Measurements from ENCODE around the gene TTC24.
"Not testable (repeated sequence)": the region's sequence is repeated elsewhere in the genome, so short reads cannot be mapped to it uniquely, and the experiment has no call there.

The TTC24 gene

DNA sequence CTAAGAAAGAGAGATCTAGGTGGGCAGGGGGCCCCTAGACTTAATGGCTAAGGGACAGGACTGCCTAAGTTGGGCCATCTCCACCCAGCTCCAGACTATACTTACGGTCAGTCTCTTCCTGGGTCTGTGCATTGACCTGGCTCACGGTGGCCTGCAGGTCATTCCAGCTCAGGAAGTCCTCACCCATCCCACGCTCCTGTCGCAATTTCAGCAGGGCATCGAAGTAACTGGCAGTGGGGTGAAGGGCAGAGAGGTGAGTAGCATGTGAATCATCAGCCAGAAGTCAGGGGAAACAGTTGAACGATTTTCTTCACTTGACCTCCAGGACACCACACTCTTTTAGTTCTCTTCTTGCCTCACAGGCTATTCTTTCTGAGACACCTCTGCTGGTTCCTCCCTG lies 27.7 kb upstream of the TTC24 start:
- Histone ChIP-seq H3K4me1 (no peaks in the 10 kb centered on the region), H3K9me3 (no peaks in the 10 kb centered on the region), H3K27me3 (no peaks in the 10 kb centered on the region), H3K36me3 (peaks cover 8% of the 10 kb centered on the region; the same call in 1 of the 2 replicates), H3K4me3 (ENCODE audit: low read depth, low read length) (no peak overlapping the region)
- no peak for DNase-seq
- TF ChIP-seq CTCF (IDR thresholded peaks at IDR 0.05; ENCODE audit: low read depth, low read length) = no peak

- TF ChIP-seq CTCF (IDR thresholded peaks at IDR 0.05; ENCODE audit: low read depth, low read length) = no peak
- H3K9me3 ChIP-seq = no peaks in the 10 kb centered on the region
- no peaks in the 10 kb centered on the region for H3K27me3 ChIP-seq
- DNase-seq = no peak
- no peak overlapping the region for H3K4me3 ChIP-seq (ENCODE audit: low read depth, low read length)
- no peaks in the 10 kb centered on the region for H3K4me1 ChIP-seq
- peaks cover 6% of the 10 kb centered on the region; the same call in 1 of the 2 replicates for H3K36me3 ChIP-seq
These were observed 27.0 kb upstream of the TTC24 start for GRCh38 chr1:156552518-156552917.

DNA sequence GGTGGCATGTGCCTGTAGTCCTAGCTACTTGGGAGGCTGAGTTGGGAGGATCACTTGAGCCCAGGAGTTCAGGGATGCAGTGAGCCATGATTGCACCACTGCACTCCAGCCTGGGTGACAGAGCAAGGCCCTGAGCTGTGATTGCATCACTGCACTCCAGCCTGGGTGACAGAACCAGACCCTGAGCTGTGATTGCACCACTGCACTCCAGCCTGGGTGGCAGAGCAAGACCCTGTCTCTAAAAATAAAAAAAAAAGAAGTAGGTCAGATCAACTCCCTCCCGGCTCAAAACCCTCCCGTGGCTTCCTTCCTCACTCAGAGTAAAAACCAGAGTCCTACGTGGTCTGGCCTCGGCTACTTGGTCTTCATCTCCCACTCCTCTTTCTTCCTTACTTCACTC lies 26.6 kb upstream of the TTC24 start:
- H3K9me3 ChIP-seq; H3K27me3 ChIP-seq; H3K4me1 ChIP-seq; DNase-seq; H3K4me3 ChIP-seq (ENCODE audit: low read depth, low read length); H3K36me3 ChIP-seq: not testable (repeated sequence)

DNA sequence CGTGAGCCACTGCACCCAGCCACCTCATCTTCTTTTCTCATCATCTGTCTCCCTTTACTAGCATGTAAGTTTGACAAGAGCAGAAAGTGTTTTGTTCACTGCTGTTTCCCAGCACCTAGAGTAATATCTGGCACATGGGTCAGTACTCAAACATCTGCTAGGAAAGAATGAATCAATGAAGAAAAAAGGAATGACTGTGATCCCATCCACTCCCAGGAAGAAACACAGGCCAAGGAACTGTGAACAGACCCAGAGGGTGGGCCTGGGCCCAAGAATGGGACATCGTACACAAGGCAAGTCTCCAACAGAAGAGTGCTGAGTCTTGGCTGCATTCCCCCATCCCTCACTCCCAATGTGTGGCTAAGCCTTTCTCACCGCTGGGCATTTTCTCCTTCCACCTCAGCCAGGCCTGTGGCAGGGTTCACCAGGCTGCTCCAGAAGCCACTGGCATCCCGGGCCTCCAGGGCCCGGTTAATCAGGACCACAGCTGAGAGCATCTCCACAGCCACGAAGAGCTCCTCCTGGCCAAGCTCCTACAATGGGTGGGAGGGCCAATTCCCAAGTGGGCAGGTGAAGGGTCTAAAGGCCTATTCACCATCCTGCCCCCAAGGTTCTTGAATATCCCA lies 25.6 kb upstream of the TTC24 start:
- no peaks in the 10 kb centered on the region for H3K4me1 ChIP-seq
- DNase-seq = no peak
- peaks cover 4% of the 10 kb centered on the region; the same call in 1 of the 2 replicates for H3K36me3 ChIP-seq
- H3K9me3 ChIP-seq = no peaks in the 10 kb centered on the region
- no peak for TF ChIP-seq CTCF (IDR thresholded peaks at IDR 0.05; ENCODE audit: low read depth, low read length)
- no peak overlapping the region for H3K4me3 ChIP-seq (ENCODE audit: low read depth, low read length)
- H3K27me3 ChIP-seq = no peaks in the 10 kb centered on the region

GRCh38 chr1:156554971-156555370 lies 24.6 kb upstream of the TTC24 start:
- H3K9me3 ChIP-seq = no peaks in the 10 kb centered on the region
- H3K4me3 ChIP-seq (ENCODE audit: low read depth, low read length) = no peak overlapping the region
- no peak for TF ChIP-seq CTCF (IDR thresholded peaks at IDR 0.05; ENCODE audit: low read depth, low read length)
- no peak for DNase-seq
- no peaks in the 10 kb centered on the region for H3K4me1 ChIP-seq
- H3K27me3 ChIP-seq = no peaks in the 10 kb centered on the region
- H3K36me3 ChIP-seq = peaks cover 11% of the 10 kb centered on the region

DNA sequence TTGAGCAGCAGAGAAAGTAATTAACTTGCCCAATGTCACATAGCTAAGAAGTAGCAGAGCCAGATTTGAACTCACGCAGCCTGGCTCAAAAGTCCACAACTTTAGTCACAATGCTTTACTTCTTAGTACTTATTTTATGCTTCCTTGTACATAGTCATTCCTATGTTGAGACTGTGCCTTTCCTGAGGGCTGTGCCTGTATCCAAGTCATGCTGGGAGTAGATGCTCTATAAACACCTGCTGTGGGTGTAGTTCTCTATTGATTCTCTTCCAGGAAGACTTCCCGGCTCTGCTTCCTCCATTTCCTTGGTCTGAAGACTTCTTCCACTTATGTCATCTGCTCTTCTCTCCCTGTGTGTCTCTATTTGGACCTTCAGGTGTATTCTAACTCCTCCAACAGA lies 23.8 kb upstream of the TTC24 start:
- H3K4me1 ChIP-seq = no peaks in the 10 kb centered on the region; the same call in 1 of the 2 replicates
- DNase-seq = no peak
- no peaks in the 10 kb centered on the region for H3K27me3 ChIP-seq
- H3K4me3 ChIP-seq (ENCODE audit: low read depth, low read length) = no peak overlapping the region
- H3K9me3 ChIP-seq = no peaks in the 10 kb centered on the region
- H3K36me3 ChIP-seq = peaks cover 12% of the 10 kb centered on the region
- TF ChIP-seq CTCF (IDR thresholded peaks at IDR 0.05; ENCODE audit: low read depth, low read length) = no peak

Data from BE2C (cell line).